K562 (cell line): Measurements from ENCODE around the gene ATP13A1. TPM values are rescaled to one million over a fixed set of nuclear protein-coding genes. Genes with fewer than 3 reads are reported as not detected.

Experiments used
- ATAC-seq: fragments of 200-7000 bp; cut with Tn5 transposase; 3 replicates; pipeline ENCODE4 v1.9.1; 2020; ENCODE audit warnings: moderate library complexity
- BruUV-seq: library from RNA; stranded (reverse); fragments of 400-500 nt; replicated peaks from 2 replicates; lab custom pipeline; 2021; lab: Mats Ljungman, UMichigan
- CTCF ChIA-PET: fragments of 300-600 bp; formaldehyde crosslinking; extraction: SDS; loops from one replicate; lab custom pipeline; 2021; ENCODE audit warnings: low intra/inter-chr PET ratio; lab: Yijun Ruan, JAX
- POLR2A ChIA-PET: fragments of 300-600, 350-650 bp; sonication (Branson Sonifier 250); formaldehyde crosslinking; extraction: SDS; loops from one replicate; lab custom pipeline; 2021; ENCODE audit warnings: antibody characterized with exemption, inconsistent platforms; lab: Yijun Ruan, JAX
- DNase-seq, 4 experiments: peaks; one replicate each; pipeline versions ENCODE4 v3.0.0 to v3.0.0-alpha.2; 2011 to 2018; ENCODE audit warnings: low spot score in 3 of 4, mixed read lengths in 3 of 4; ENCODE audit errors: extremely low read depth in 1 of 4
- FAIRE-seq: peaks from 2 replicates; lab custom pipeline; 2011; peaks lifted over from hg19 to GRCh38; lab: Jason Lieb, UNC
- H2AFZ ChIP-seq: 2 replicates; pipeline ENCODE4 v1.6.0; 2011; ENCODE audit warnings: low read depth, low read length, control low read depth, inconsistent platforms
- H3K27ac ChIP-seq: fragments of 200-600 bp; 3 replicates; pipeline ENCODE4 v1.8.0; 2011; ENCODE audit warnings: low read depth, mild to moderate bottlenecking, control low read depth, inconsistent platforms, low read length, moderate library complexity, mixed read lengths; ENCODE audit errors: extremely low read depth
- H3K27me3 ChIP-seq, 2 experiments: fragments of 300-600 bp in 1 of 2; 2 replicates in 1 of 2; 3 replicates in 1 of 2; pipeline versions ENCODE4 v1.6.0 to v1.8.0; 2011; ENCODE audit warnings: inconsistent platforms in 2 of 2, low read length in 2 of 2, mild to moderate bottlenecking in 1 of 2, mixed read lengths in 1 of 2, moderate library complexity in 1 of 2; ENCODE audit not compliant: control insufficient read depth in 2 of 2, insufficient read depth in 2 of 2
- H3K36me3 ChIP-seq: fragments of 300-600 bp; 3 replicates; pipeline ENCODE4 v1.8.0; 2011; ENCODE audit warnings: mild to moderate bottlenecking, low read length, inconsistent platforms; ENCODE audit not compliant: control insufficient read depth, insufficient read depth
- H3K4me1 ChIP-seq, 2 experiments: fragments of 200-600 bp in 1 of 2; replicated peaks in 1 of 2; 2 replicates in 1 of 2; 3 replicates in 1 of 2; pipeline versions ENCODE4 v1.5.1 to v1.8.0; 2011; ENCODE audit warnings: inconsistent platforms in 2 of 2, low read length in 2 of 2, mild to moderate bottlenecking in 1 of 2, mixed read lengths in 1 of 2, moderate library complexity in 1 of 2; ENCODE audit not compliant: control insufficient read depth in 2 of 2, insufficient read depth in 2 of 2
- H3K4me2 ChIP-seq: 2 replicates; pipeline ENCODE4 v1.6.1; 2011; ENCODE audit warnings: low read length, control low read depth, inconsistent platforms, mixed read lengths; ENCODE audit not compliant: insufficient read depth
- H3K4me3 ChIP-seq: fragments of 200-600 bp; sonication (generic), shearing (Covaris generic); 2 replicates; pipeline ENCODE4 v1.5.1; 2016; ENCODE audit warnings: control low read depth, inconsistent platforms
- H3K79me2 ChIP-seq: fragments of 200-600 bp; 3 replicates; pipeline ENCODE4 v1.8.0; 2011; ENCODE audit warnings: low read length, inconsistent platforms; ENCODE audit not compliant: control insufficient read depth, insufficient read depth
- H3K9ac ChIP-seq, 2 experiments: 2 replicates each; pipeline versions ENCODE4 v1.6.0 to v1.6.1; 2011; ENCODE audit warnings: low read depth in 2 of 2, low read length in 2 of 2, control low read depth in 1 of 2, inconsistent platforms in 1 of 2, mild to moderate bottlenecking in 1 of 2, mixed read lengths in 1 of 2; ENCODE audit not compliant: insufficient read depth in 1 of 2
- H3K9me1 ChIP-seq: one replicate; pipeline ENCODE4 v1.6.0; 2011; ENCODE audit warnings: inconsistent platforms, mild to moderate bottlenecking, low read length, moderate library complexity; ENCODE audit not compliant: control insufficient read depth, insufficient read depth
- H3K9me3 ChIP-seq: replicated peaks from 2 replicates; pipeline ENCODE4 v1.5.1; 2011; ENCODE audit warnings: low read depth, low read length, inconsistent platforms; ENCODE audit not compliant: control insufficient read depth, insufficient read depth
- H4K20me1 ChIP-seq: replicated peaks from 2 replicates; pipeline ENCODE4 v1.6.1; 2011; ENCODE audit warnings: low read length, inconsistent platforms, mixed read lengths; ENCODE audit not compliant: control insufficient read depth, insufficient read depth
- BACH1 ChIP-seq: fragments of 200-800 bp; sonication (Bioruptor generic); IDR thresholded peaks from 2 replicates; pipeline ENCODE4 v1.6.1; 2016; ENCODE audit warnings: missing genetic modification characterization, missing compliant biosample characterization
- CBFA2T3 ChIP-seq: fragments of 450-650 bp; IDR thresholded peaks from 2 replicates; pipeline ENCODE4 v1.6.1; 2017
- ELF2 ChIP-seq: fragments of 250-450 bp; sonication (Bioruptor Pico); IDR thresholded peaks from 2 replicates; pipeline ENCODE4 v1.5.0; 2021; ENCODE audit warnings: mild to moderate bottlenecking
- ETV1 ChIP-seq: fragments of 450-650 bp; conservative IDR thresholded peaks from 2 replicates; pipeline ENCODE4 v1.6.1; 2016; ENCODE audit warnings: missing genetic modification characterization, control low read depth, low read depth, missing compliant biosample characterization
- NFIX ChIP-seq: fragments of 250-450 bp; sonication (Bioruptor Pico); IDR thresholded peaks from 2 replicates; pipeline ENCODE4 v1.4.0; 2020; ENCODE audit warnings: low read depth, mild to moderate bottlenecking, moderate library complexity
- NR0B1 ChIP-seq: fragments of 450-650 bp; IDR thresholded peaks from one replicate; pipeline ENCODE4 v1.6.1; 2018; ENCODE audit warnings: mild to moderate bottlenecking, moderate library complexity; ENCODE audit not compliant: partially characterized antibody
- SAP30 ChIP-seq: fragments of 200-600 bp; sonication (generic); IDR thresholded peaks from 2 replicates; pipeline ENCODE4 v1.6.1; 2012; ENCODE audit warnings: borderline replicate concordance, low read depth, mild to moderate bottlenecking, moderate library complexity, low read length, control low read depth, inconsistent platforms; ENCODE audit not compliant: insufficient read depth, poor library complexity, severe bottlenecking
- STAT5A ChIP-seq: IDR thresholded peaks from 2 replicates; pipeline ENCODE4 v1.6.1; 2012; ENCODE audit warnings: low read length, inconsistent platforms, borderline replicate concordance
- TCF3 ChIP-seq: sonication (generic); formaldehyde crosslinking; IDR thresholded peaks from 2 replicates; pipeline ENCODE4 v1.4.0; 2020; ENCODE audit warnings: mild to moderate bottlenecking, missing genetic modification reagents
- ZBTB11 ChIP-seq, 3 experiments: fragments of 200-800 bp in 1 of 3; fragments of 250-450 bp in 1 of 3; fragments of 450-650 bp in 1 of 3; sonication (Bioruptor Pico) in 1 of 3; sonication (Bioruptor generic) in 1 of 3; formaldehyde crosslinking in 1 of 3; IDR thresholded peaks; 2 replicates each; pipeline versions ENCODE4 v1.6.1 to v1.8.0; 2016 to 2022; ENCODE audit warnings: mild to moderate bottlenecking in 2 of 3, missing genetic modification characterization in 2 of 3, missing compliant biosample characterization in 1 of 3, moderate library complexity in 1 of 3
- ZNF263 ChIP-seq: sonication (generic); formaldehyde crosslinking; IDR thresholded peaks from 2 replicates; pipeline ENCODE4 v1.8.0; 2022; ENCODE audit warnings: mild to moderate bottlenecking, missing genetic modification reagents, borderline replicate concordance
- WGBS: fragments of 100-300 bp; shearing (Covaris generic); methylation state at CpG from one replicate; pipeline ENCODE4 v1.1.6; 2016; ENCODE audit warnings: low coverage, mixed read lengths; ENCODE audit not compliant: insufficient coverage; ENCODE audit errors: missing lambda C conversion rate; 5-methylcytosine and 5-hydroxymethylcytosine counted together
- in situ Hi-C: fragments of 300-500 bp; cut with MboI; formaldehyde crosslinking; loops from 4 replicates; pipeline ENCODE4 v1.15.0; 2018; ENCODE audit warnings: inconsistent platforms, mixed read lengths
- intact Hi-C: fragments of 100-400 bp; cut with micrococcal nuclease; formaldehyde crosslinking; loops from 2 replicates; pipeline ENCODE4 v1.14.2; 2022
- polyA plus RNA-seq, 8 experiments: library from polyadenylated mRNA; depleted of rRNA in 4 of 8; stranded (reverse) in 5 of 8; unstranded in 3 of 8; fragments of >200 nt; fragmentation: Nextera tagmentation in 2 of 8; fragmentation: Illumina TruSeq in 1 of 8; extraction: Ambion mirVana in 2 of 8; extraction: Trizol in 1 of 8; gene quantifications; 2 replicates each; pipeline versions ENCODE4 v1.2.1 to v1.2.3, GENCODE V29; 2011 to 2014; ENCODE audit warnings: inconsistent platforms in 1 of 8, missing spikeins in 1 of 8
- total RNA-seq, 7 experiments: library from RNA; depleted of rRNA in 6 of 7; stranded (reverse); fragments of >200 nt in 6 of 7; fragmentation: Illumina TruSeq in 2 of 7; extraction: Trizol in 2 of 7; gene quantifications; 2 replicates each; pipeline versions ENCODE4 v1.2.1 to v1.2.3, GENCODE V29; 2011 to 2021; ENCODE audit warnings: low replicate concordance in 1 of 7
- TF ChIP-seq, protein P1 (sequence below): fragments of 450-650 bp; formaldehyde crosslinking; IDR thresholded peaks from 2 replicates; pipeline ENCODE4 v1.4.0; 2020; ENCODE audit warnings: mild to moderate bottlenecking, moderate library complexity

The ATP13A1 gene
- total and polyA plus RNA-seq, 9 of the 15 experiments (the other 6 are each of a cell fraction or from before 2014, with no cell fraction given) = 0.90 to 83.8 (median 23.1) TPM

DNA sequence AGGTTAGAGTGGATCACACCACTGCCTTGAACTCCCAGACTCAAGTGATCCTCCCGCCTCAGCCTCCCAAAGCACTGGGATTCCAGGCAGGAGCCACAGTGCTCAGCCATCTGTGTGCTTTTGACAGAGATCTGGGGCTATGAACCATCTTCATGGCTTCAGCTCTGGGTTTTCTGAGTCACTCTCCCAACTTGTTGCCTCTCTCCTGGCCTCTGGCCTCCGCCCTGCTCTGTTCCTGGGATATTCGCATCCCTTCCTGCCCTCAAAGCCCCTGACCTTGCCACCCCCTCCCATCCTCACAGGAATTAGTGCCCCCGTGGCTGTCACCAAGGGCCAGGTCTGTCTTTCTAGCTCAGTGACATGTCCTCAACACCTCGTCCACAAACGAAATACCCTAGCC is 14.3 kb downstream of the ATP13A1 start (continued):
- TF ChIP-seq ZNF263 (CRISPR knock-in tag) (no peak), STAT5A (no peak)

DNA sequence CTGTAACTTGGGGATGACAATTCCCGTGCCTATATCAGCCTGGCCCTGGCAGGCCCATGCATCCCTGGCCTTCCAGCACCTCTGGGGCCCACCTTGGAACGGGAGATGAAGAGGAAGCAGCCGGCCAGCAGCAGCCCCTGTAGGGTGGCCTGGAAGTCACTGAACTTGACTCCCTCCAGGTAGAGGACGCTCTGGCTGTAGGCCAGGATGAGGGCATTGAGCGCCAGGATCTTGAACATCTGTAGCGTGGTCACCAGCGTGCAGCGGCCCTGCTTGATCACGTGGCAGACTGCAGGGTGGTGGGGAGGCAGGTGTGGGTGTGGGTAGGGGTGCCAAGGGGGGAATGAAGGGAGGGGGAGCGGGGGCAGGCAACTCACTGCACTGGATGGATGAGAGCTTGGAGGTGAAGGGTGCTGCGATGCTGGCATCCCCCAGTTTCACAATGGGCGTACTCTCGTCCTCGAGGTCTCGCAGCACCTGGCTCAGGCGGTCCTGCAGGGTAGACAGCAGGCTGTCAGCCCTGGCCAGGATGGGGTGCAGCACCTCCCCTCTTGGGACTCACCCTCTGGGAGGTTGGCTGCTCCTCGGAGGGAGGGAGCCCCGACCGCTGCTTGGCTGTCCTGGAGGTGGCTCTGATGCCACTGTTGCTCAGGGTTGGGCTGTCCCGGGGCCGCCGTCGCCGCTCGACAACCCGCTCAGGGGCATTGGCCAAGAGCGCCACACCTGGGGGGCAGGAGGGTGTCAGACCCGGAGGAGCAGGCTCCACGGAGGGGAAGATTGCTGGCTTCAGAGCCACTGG is 16.2 kb downstream of the ATP13A1 start:
- intact Hi-C loops = no loop called here
- Histone ChIP-seq H3K9ac (no peak overlapping the region), H3K4me2 (no peak overlapping the region), H3K36me3 (peaks cover 71% of the 10 kb centered on the region; the same call in 2 of the 3 replicates), H3K4me3 (no peak overlapping the region), H2AFZ (no peak overlapping the region), H3K27me3 (no peaks in the 10 kb centered on the region), H4K20me1 (no peaks in the 10 kb centered on the region), H3K9me1 (no peaks in the 10 kb centered on the region), H3K79me2 (peaks cover 3% of the 10 kb centered on the region; the same call in 1 of the 3 replicates), H3K9me3 (no peaks in the 10 kb centered on the region), H3K4me1 (peaks cover 3 to 18% of the 10 kb centered on the region in 2 experiments; a peak in 3 of 5 replicates), H3K27ac (no peak overlapping the region)
- in situ Hi-C loops = loop anchor here (25.0 kb wide), 1 partner anchor 110 kb away; the partner anchor contains the start of genes CILP2 and YJEFN3
- WGBS = 96% methylated on average over 21 of the region's 29 CpGs
- CTCF ChIA-PET = no interaction called here
- POLR2A ChIA-PET = no interaction called here
- no TSS peak for BruUV-seq
- ATAC-seq = no peak
- DNase-seq = no peak
- TF ChIP-seq SAP30 = no peak
- TF ChIP-seq NR0B1 = no peak
- no peak for TF ChIP-seq CBFA2T3
- no peak for TF ChIP-seq ETV1 (tag)
- TF ChIP-seq ZBTB11 (CRISPR knock-in tag; IDR thresholded peaks at IDR 0.05) = no peak
- no peak for TF ChIP-seq BACH1 (tag)
- no peak for TF ChIP-seq TCF3 (CRISPR knock-in tag)
- TF ChIP-seq, protein P1, sequence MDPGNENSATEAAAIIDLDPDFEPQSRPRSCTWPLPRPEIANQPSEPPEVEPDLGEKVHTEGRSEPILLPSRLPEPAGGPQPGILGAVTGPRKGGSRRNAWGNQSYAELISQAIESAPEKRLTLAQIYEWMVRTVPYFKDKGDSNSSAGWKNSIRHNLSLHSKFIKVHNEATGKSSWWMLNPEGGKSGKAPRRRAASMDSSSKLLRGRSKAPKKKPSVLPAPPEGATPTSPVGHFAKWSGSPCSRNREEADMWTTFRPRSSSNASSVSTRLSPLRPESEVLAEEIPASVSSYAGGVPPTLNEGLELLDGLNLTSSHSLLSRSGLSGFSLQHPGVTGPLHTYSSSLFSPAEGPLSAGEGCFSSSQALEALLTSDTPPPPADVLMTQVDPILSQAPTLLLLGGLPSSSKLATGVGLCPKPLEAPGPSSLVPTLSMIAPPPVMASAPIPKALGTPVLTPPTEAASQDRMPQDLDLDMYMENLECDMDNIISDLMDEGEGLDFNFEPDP = no peak
- TF ChIP-seq ELF2 (CRISPR knock-in tag) = no peak
- no peak for TF ChIP-seq NFIX (CRISPR knock-in tag)
- FAIRE-seq = no peak
